Measurements from ENCODE around the gene RBM4.

RBM4 gene

GRCh38 chr11:66688561-66689534 lies 50.3 kb downstream of the RBM4 start:
- DNase-seq (ENCODE audit: low spot score) = no peak

GRCh38 chr11:66689661-66690590 lies 51.4 kb downstream of the RBM4 start:
- no peak for DNase-seq (ENCODE audit: low spot score)

- DNase-seq (ENCODE audit: low spot score) = no peak
Observed at GRCh38 chr11:66691311-66691980, 52.9 kb downstream of the RBM4 start.

GRCh38 chr11:66692446-66692845 lies 53.9 kb downstream of the RBM4 start:
- DNase-seq (ENCODE audit: low spot score) = no peak

- DNase-seq (ENCODE audit: low spot score) = no peak
Observed at GRCh38 chr11:66692871-66693331, 54.4 kb downstream of the RBM4 start.

- DNase-seq (ENCODE audit: low spot score) = no peak
Observed at GRCh38 chr11:66693356-66694055, 55.0 kb downstream of the RBM4 start.

DNA sequence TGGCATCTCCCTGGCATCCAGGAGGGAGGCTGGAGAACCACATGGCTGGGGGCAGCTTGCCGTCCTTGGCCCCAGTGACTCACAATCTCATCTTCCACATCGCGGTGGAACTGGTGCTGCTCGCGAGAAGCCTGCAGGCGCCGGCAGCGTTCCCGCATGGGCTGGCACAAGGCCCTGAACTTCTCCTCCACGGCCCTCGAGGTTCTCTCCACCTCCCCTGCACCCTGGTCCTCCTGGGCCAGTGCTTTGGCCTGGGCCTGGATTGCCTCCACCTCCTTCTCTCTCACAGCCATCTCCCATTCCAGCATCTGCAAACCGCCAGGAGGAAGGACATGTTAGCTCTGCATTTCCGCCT lies 55.5 kb downstream of the RBM4 start:
- no peak for DNase-seq (ENCODE audit: low spot score)

GRCh38 chr11:66694732-66695207 lies 56.3 kb downstream of the RBM4 start:
- DNase-seq (ENCODE audit: low spot score) = peak; percentile 80

Measured in CD4-positive, alpha-beta T cell treated with Interleukin-6 at 100 ng/mL for 8 hours (primary cell).